Endothelial cell of umbilical vein (primary cell): ENCODE measurements around the gene ALDH7A1.

ENCODE experiments used
- EZH2 ChIP-seq: IDR thresholded peaks from 2 replicates; pipeline ENCODE4 v1.6.1; 2012; ENCODE audit warnings: borderline replicate concordance, low read depth, mild to moderate bottlenecking, moderate library complexity, low read length, inconsistent platforms; ENCODE audit not compliant: severe bottlenecking
- FOS ChIP-seq: IDR thresholded peaks from 2 replicates; pipeline ENCODE4 v1.6.1; 2011; ENCODE audit warnings: mild to moderate bottlenecking, low read length, moderate library complexity, borderline replicate concordance; ENCODE audit not compliant: insufficient read depth
- POLR2A ChIP-seq: IDR thresholded peaks from 2 replicates; pipeline ENCODE4 v1.6.1; 2012; ENCODE audit warnings: low read depth, mild to moderate bottlenecking, control low read depth, low read length
- TF ChIP-seq, protein P1 (sequence below), 2 donors: IDR thresholded peaks; 1 replicate in 1 of 2; 2 replicates in 1 of 2; pipeline ENCODE4 v1.5.1; 2011; ENCODE audit warnings: low read length in 2 of 2, mild to moderate bottlenecking in 2 of 2, moderate library complexity in 2 of 2, control low read depth in 1 of 2, inconsistent platforms in 1 of 2, low read depth in 1 of 2; ENCODE audit not compliant: insufficient read depth in 1 of 2; ENCODE audit errors: extremely low read depth in 1 of 2

DNA sequence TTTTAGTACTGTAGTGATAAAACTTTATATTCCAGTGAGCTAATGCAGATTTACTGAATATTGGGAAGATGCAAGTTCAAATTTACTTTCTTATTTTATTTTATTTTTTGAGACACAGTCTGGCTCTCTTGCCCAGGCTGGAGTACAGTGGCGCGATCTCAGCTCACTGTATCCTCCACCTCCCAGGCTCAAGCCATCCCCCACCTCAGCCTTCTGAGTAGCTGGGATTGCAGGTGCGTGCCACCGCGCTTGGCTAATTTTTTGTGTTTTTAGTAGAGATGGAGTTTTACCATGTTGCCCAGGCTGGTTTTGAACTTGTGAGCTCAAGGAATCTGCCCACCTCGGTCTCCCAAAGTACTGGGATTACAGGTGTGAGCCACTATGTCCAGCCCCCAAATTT lies 15.6 kb upstream of the ALDH7A1 start:
- TF ChIP-seq POLR2A, result no peak
- TF ChIP-seq, protein P1, sequence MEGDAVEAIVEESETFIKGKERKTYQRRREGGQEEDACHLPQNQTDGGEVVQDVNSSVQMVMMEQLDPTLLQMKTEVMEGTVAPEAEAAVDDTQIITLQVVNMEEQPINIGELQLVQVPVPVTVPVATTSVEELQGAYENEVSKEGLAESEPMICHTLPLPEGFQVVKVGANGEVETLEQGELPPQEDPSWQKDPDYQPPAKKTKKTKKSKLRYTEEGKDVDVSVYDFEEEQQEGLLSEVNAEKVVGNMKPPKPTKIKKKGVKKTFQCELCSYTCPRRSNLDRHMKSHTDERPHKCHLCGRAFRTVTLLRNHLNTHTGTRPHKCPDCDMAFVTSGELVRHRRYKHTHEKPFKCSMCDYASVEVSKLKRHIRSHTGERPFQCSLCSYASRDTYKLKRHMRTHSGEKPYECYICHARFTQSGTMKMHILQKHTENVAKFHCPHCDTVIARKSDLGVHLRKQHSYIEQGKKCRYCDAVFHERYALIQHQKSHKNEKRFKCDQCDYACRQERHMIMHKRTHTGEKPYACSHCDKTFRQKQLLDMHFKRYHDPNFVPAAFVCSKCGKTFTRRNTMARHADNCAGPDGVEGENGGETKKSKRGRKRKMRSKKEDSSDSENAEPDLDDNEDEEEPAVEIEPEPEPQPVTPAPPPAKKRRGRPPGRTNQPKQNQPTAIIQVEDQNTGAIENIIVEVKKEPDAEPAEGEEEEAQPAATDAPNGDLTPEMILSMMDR (IDR thresholded peaks at IDR 0.05; ENCODE audit: extremely low read depth in 1 of 2, insufficient read depth in 1 of 2, low read depth in 1 of 2, low read length in 2 of 2), result no peak
- TF ChIP-seq FOS, result no peak
- TF ChIP-seq EZH2, result no peak
